Stomach (tissue), 9 donors: ENCODE results near the gene GNG7. TPM values are rescaled to one million over a fixed set of nuclear protein-coding genes. Genes with fewer than 3 reads are reported as not detected.
A peak's percentile ranks its signal among the peaks of the same experiment; 100 is the strongest.

Experiments
- DNase-seq, 2 donors: peaks; one replicate each; pipeline versions ENCODE4 v3.0.0 to v3.0.0-alpha.2; 2013 to 2019
- H3K27ac ChIP-seq, 5 donors: fragments of 200-600 bp in 4 of 5; sonication (generic) in 4 of 5; one replicate each; pipeline ENCODE4 v1.5.1; 2013 to 2019; ENCODE audit warnings: mild to moderate bottlenecking in 1 of 5, moderate library complexity in 1 of 5
- H3K27me3 ChIP-seq, 3 donors: fragments of 200-600 bp; sonication (generic); one replicate each; pipeline ENCODE4 v1.5.1; 2017 to 2019; ENCODE audit warnings: mixed run types in 1 of 3
- H3K36me3 ChIP-seq, 4 donors: fragments of 200-600 bp; sonication (generic); 1 replicate in 3 of 4; 2 replicates in 1 of 4; pipeline ENCODE4 v1.5.1; 2016 to 2019
- H3K4me1 ChIP-seq, 4 donors: fragments of 200-600 bp; sonication (generic); one replicate each; pipeline ENCODE4 v1.5.1; 2016 to 2019
- H3K4me3 ChIP-seq, 4 donors: fragments of 200-600 bp; sonication (generic) in 3 of 4; one replicate each; pipeline ENCODE4 v1.5.1; 2016 to 2019; ENCODE audit warnings: mild to moderate bottlenecking in 1 of 4
- H3K9me3 ChIP-seq, 4 donors: fragments of 200-600 bp; sonication (generic); one replicate each; pipeline ENCODE4 v1.5.1; 2016 to 2019
- CTCF ChIP-seq, 7 experiments: fragments of 450-650 bp in 4 of 7; fragments of 200-600 bp in 3 of 7; sonication (generic) in 3 of 7; IDR thresholded peaks; one replicate each; pipeline ENCODE4 v1.5.1; 2016 to 2019; ENCODE audit warnings: antibody characterized with exemption in 7 of 7, control low read depth in 2 of 7, mild to moderate bottlenecking in 1 of 7
- EP300 ChIP-seq: sonication (generic); formaldehyde crosslinking; IDR thresholded peaks from one replicate; pipeline ENCODE4 v1.6.1; 2017; ENCODE audit warnings: antibody characterized with exemption
- POLR2A ChIP-seq, 4 donors: fragments of 450-650 bp; IDR thresholded peaks; one replicate each; pipeline ENCODE4 v1.6.1; 2016; ENCODE audit warnings: antibody characterized with exemption in 4 of 4, control low read depth in 2 of 4, mild to moderate bottlenecking in 1 of 4, moderate library complexity in 1 of 4
- POLR2AphosphoS5 ChIP-seq, 3 donors: sonication (generic); formaldehyde crosslinking; IDR thresholded peaks; one replicate each; pipeline ENCODE4 v1.6.1; 2016; ENCODE audit warnings: antibody characterized with exemption in 3 of 3
- WGBS, 5 donors: extraction: QIAGEN DNeasy Blood & Tissue Kit in 3 of 5; methylation state at CpG; one replicate each; pipeline versions ENCODE4 v1.1.5 to v1.1.7; 2013 to 2018; 5-methylcytosine and 5-hydroxymethylcytosine counted together
- intact Hi-C: fragments of 100-400 bp; cut with DNase I; formaldehyde crosslinking; loops from one replicate; pipeline ENCODE4 v1.15.1; 2023; ENCODE audit warnings: low total_unique reads
- polyA plus RNA-seq, 3 donors: library from polyadenylated mRNA; stranded (reverse); fragments of 200-250 nt; gene quantifications; one replicate each; pipeline ENCODE4 v1.2.3, GENCODE V29; 2013
- total RNA-seq, 5 donors: library from RNA; depleted of rRNA; stranded (reverse); fragments of >200 nt; gene quantifications; one replicate each; pipeline versions ENCODE4 v1.1.0 to v1.2.3, GENCODE V29; 2014 to 2016
- donor health status: healthy with polysubstance abuse.
- donor health status: Bipolar disorder and iron deficiency.
- donor health status: healthy.

Gene GNG7
- total and polyA plus RNA-seq, 8 donors, result 0.58 to 15.1 (median 4.3) TPM

DNA sequence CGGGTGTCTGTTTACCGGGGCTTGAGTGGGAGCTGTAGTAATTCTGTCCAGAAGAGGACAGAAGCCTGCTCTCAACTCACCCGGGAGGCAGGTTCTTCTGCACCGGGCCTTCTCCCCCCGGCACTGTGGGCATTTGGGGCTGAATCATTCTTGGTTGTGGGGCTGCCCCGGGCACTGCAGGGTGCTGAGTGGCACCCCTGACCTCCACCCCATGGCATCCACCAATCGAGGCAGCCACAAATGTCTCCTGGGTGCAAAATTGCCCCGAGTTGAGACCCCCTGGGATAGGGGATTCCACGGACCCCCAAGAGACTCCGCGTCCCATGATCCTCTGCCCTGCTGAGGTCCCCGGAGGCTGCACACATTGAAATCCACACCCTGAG lies 68.8 kb downstream of the GNG7 start:
- 73 to 86% (median 82%) methylated on average over 7 to 12 of the region's 12 CpGs for WGBS, 5 donors
- H3K4me3 ChIP-seq, result peak overlapping the region in 1 of 4 donors; percentile 19
- intact Hi-C loops, result no loop called here
- DNase-seq, result no peak
- H3K4me1 ChIP-seq, result peaks cover 16 to 67% (median 50%) of the 10 kb centered on the region in 4 donors
- no peaks in the 10 kb centered on the region for H3K27me3 ChIP-seq
- peaks cover 0 to 13% (median 5%) of the 10 kb centered on the region in 4 donors for H3K9me3 ChIP-seq
- TF ChIP-seq EP300, result no peak
- TF ChIP-seq POLR2AphosphoS5 (IDR thresholded peaks at IDR 0.05), result no peak
- TF ChIP-seq CTCF (IDR thresholded peaks at IDR 0.05), result no peak
- no peak for TF ChIP-seq POLR2A (IDR thresholded peaks at IDR 0.05)
- H3K27ac ChIP-seq, result peak overlapping the region; percentile 31 to 84 (median 78)
- H3K36me3 ChIP-seq, result no peaks in the 10 kb centered on the region

DNA sequence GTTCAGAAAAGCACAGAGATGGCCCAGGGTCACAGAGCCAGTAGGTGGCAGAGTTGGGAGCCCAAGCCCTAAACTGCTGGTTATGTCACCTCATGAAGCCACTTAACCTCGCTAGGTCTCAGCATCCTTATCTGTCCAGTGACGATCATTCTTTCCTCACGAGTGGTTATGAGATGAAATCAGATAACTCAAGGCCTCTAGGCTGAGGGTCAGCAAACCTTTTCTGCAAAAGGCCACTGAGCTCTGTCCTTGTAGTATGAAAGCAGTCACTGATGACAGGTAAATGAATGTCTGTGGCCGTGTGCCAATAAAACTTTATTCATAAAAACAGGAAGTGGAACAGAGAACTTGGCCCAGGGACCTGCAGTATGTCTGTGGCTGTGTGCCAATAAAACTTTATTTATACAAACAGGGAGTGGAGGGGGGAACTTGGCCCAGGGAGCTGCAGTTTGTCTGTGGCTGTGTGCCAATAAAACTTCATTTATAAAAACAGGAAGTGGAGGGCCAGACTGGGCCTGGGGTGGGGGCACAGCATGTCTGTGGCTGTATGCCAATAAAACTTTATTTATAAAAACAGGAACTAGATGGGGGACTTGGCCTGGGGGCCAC lies 71.2 kb downstream of the GNG7 start:
- Histone ChIP-seq H3K9me3 (peaks cover 0 to 13% (median 5%) of the 10 kb centered on the region in 4 donors), H3K4me1 (peaks cover 14 to 69% (median 54%) of the 10 kb centered on the region in 4 donors), H3K27me3 (no peaks in the 10 kb centered on the region), H3K27ac (peak overlapping the region in 3 of 5 donors; percentile 2 to 90 (median 79)), H3K4me3 (no peak overlapping the region), H3K36me3 (no peaks in the 10 kb centered on the region)
- 89 to 95% (median 93%) methylated on average over 4 of the region's 4 CpGs for WGBS, 5 donors
- no peak for TF ChIP-seq CTCF (IDR thresholded peaks at IDR 0.05)
- TF ChIP-seq POLR2AphosphoS5 (IDR thresholded peaks at IDR 0.05), result no peak
- no peak for TF ChIP-seq POLR2A (IDR thresholded peaks at IDR 0.05)
- TF ChIP-seq EP300, result no peak
- DNase-seq, result no peak
- intact Hi-C loops, result no loop called here

DNA sequence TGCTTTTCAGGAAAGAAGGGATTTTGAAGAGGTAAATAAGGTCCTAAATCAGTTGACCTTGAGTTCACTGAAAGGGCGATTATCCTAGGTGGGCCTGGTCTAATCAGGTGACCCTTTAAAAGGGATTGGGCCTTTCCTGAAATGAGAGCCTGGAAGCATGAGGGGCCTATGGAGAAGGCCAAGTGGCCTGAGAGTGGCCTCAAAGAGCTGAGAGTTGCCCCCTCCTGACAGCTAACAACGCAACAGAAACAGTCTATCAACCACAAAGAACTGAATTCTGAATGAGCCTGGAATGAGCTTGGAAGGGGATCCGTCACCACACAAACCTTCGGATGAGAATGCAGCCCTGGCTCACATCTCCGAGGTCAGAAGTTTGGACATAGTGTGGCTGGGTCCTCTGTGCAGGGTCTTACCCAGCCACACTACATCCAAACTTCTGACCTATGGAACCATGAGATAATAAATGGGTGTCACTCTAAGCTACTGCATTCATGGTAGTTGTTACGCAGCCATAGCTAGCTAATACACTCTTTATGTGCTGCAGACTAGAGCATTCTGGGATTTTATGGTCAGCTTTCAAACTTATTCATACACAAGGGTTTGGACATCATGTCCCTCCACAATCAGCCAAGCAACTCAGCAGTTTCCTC lies 72.0 kb downstream of the GNG7 start:
- Histone ChIP-seq H3K4me3 (no peak overlapping the region), H3K27me3 (no peaks in the 10 kb centered on the region), H3K4me1 (peaks cover 19 to 69% (median 54%) of the 10 kb centered on the region in 4 donors), H3K27ac (peak overlapping the region in 4 of 5 donors; percentile 39 to 90 (median 62)), H3K36me3 (no peaks in the 10 kb centered on the region), H3K9me3 (peaks cover 0 to 13% (median 5%) of the 10 kb centered on the region in 4 donors)
- no peak for DNase-seq
- TF ChIP-seq POLR2AphosphoS5 (IDR thresholded peaks at IDR 0.05) (no peak), EP300 (no peak), CTCF (IDR thresholded peaks at IDR 0.05) (no peak)
- WGBS, 5 donors, result 96 to 97% (median 97%) methylated on average over 6 of the region's 6 CpGs
- intact Hi-C loops, result no loop called here

GRCh38 chr19:2629491-2630351 lies 72.8 kb downstream of the GNG7 start:
- H3K27ac ChIP-seq, result peak overlapping the region in 4 of 5 donors; percentile 39 to 90 (median 62)

More at GRCh38 chr19:2629491-2630351, 72.8 kb downstream of the GNG7 start:
- H3K36me3 ChIP-seq, result no peaks in the 10 kb centered on the region
- peaks cover 26 to 69% (median 54%) of the 10 kb centered on the region in 4 donors for H3K4me1 ChIP-seq
- TF ChIP-seq POLR2A (IDR thresholded peaks at IDR 0.05), result no peak
- TF ChIP-seq CTCF (IDR thresholded peaks at IDR 0.05), result no peak
- no peak for TF ChIP-seq POLR2AphosphoS5 (IDR thresholded peaks at IDR 0.05)
- TF ChIP-seq EP300, result no peak
- H3K27me3 ChIP-seq, result no peaks in the 10 kb centered on the region
- intact Hi-C loops, result no loop called here
- H3K4me3 ChIP-seq, result no peak overlapping the region
- peaks cover 0 to 13% (median 5%) of the 10 kb centered on the region in 4 donors for H3K9me3 ChIP-seq
- 78 to 85% (median 84%) methylated on average over 16 of the region's 16 CpGs for WGBS, 5 donors
- peak in 1 of 2 donors; percentile 43 for DNase-seq
